K562 (cell line): ENCODE measurements around the gene PGBD4. TPM values are rescaled to one million over a fixed set of nuclear protein-coding genes. Genes with fewer than 3 reads are reported as not detected.
A peak's percentile ranks its signal among the peaks of the same experiment; 100 is the strongest.

Source experiments
- BDP1 ChIP-seq: IDR thresholded peaks from 3 replicates; pipeline ENCODE4 v1.6.1; 2011; ENCODE audit not compliant: insufficient read length, insufficient read depth
- ESRRA ChIP-seq: fragments of 450-650 bp; IDR thresholded peaks from 2 replicates; pipeline ENCODE4 v1.6.1; 2014; ENCODE audit warnings: low read depth, mild to moderate bottlenecking, moderate library complexity, borderline replicate concordance
- FOS ChIP-seq: IDR thresholded peaks from 3 replicates; pipeline ENCODE4 v1.6.1; 2011; ENCODE audit not compliant: insufficient read length; ENCODE audit errors: extremely low read depth
- FOXP1 ChIP-seq: sonication (generic); formaldehyde crosslinking; IDR thresholded peaks from 2 replicates; pipeline ENCODE4 v1.8.0; 2022; ENCODE audit warnings: mild to moderate bottlenecking, missing genetic modification reagents
- KDM2B ChIP-seq: fragments of 250-450 bp; sonication (Bioruptor Pico); IDR thresholded peaks from 2 replicates; pipeline ENCODE4 v1.8.0; 2021; ENCODE audit warnings: mild to moderate bottlenecking, moderate library complexity
- MTA1 ChIP-seq: fragments of 450-650 bp; IDR thresholded peaks from 2 replicates; pipeline ENCODE4 v1.6.1; 2017; ENCODE audit warnings: borderline replicate concordance
- NR3C1 ChIP-seq: sonication (generic); formaldehyde crosslinking; IDR thresholded peaks from 2 replicates; pipeline ENCODE4 v1.8.1; 2022; ENCODE audit warnings: missing genetic modification reagents
- POLR2A ChIP-seq: fragments of 450-650 bp; conservative IDR thresholded peaks from 2 replicates; pipeline ENCODE4 v1.6.1; 2016
- PRPF4 ChIP-seq: fragments of 200-400 bp; formaldehyde crosslinking; IDR thresholded peaks from one replicate; pipeline ENCODE4 v1.6.1; 2017; ENCODE audit warnings: low read length, low read depth, mild to moderate bottlenecking; ENCODE audit not compliant: insufficient read depth, poor library complexity, severe bottlenecking
- RBM22 ChIP-seq: fragments of 200-400 bp; formaldehyde crosslinking; IDR thresholded peaks from 2 replicates; pipeline ENCODE4 v1.6.1; 2018; ENCODE audit warnings: low read length, low read depth; ENCODE audit not compliant: poor library complexity, severe bottlenecking
- RBM39 ChIP-seq: fragments of 200-400 bp; formaldehyde crosslinking; optimal IDR thresholded peaks from 2 replicates; pipeline ENCODE3; 2018; ENCODE audit warnings: low read depth, low read length
- RFX5 ChIP-seq: IDR thresholded peaks from 2 replicates; pipeline ENCODE4 v1.6.1; 2011; ENCODE audit warnings: low read depth, mild to moderate bottlenecking, improper control_type of control experiment, low read length
- RNF219 ChIP-seq: fragments of 250-450 bp; sonication (Bioruptor Pico); IDR thresholded peaks from 2 replicates; pipeline ENCODE4 v1.5.0; 2022; ENCODE audit warnings: mild to moderate bottlenecking
- SMARCA4 ChIP-seq: fragments of 450-650 bp; IDR thresholded peaks from 2 replicates; pipeline ENCODE4 v1.6.1; 2016
- STAT6 ChIP-seq: sonication (generic); formaldehyde crosslinking; IDR thresholded peaks from 2 replicates; pipeline ENCODE4 v1.8.1; 2023; ENCODE audit warnings: mild to moderate bottlenecking, missing genetic modification reagents
- TOE1 ChIP-seq, 2 experiments: fragments of 450-650 bp in 1 of 2; sonication (generic) in 1 of 2; formaldehyde crosslinking in 1 of 2; IDR thresholded peaks; 2 replicates each; pipeline versions ENCODE4 v1.7.1 to v1.8.0; 2016 to 2022; ENCODE audit warnings: borderline replicate concordance in 2 of 2, mild to moderate bottlenecking in 2 of 2, antibody characterized with exemption in 1 of 2, inconsistent platforms in 1 of 2, low read depth in 1 of 2, missing genetic modification reagents in 1 of 2, moderate library complexity in 1 of 2
- XRCC5 ChIP-seq: fragments of 200-400 bp; formaldehyde crosslinking; IDR thresholded peaks from 2 replicates; pipeline ENCODE4 v1.6.1; 2017; ENCODE audit warnings: low read depth, mild to moderate bottlenecking, low read length
- YBX1 ChIP-seq: fragments of 450-650 bp; IDR thresholded peaks from 2 replicates; pipeline ENCODE4 v1.7.1; 2016; ENCODE audit warnings: mild to moderate bottlenecking
- ZBTB34 ChIP-seq: fragments of 250-450 bp; sonication (Bioruptor Pico); IDR thresholded peaks from 2 replicates; pipeline ENCODE4 v1.8.0; 2021; ENCODE audit warnings: mild to moderate bottlenecking, moderate library complexity
- ZNF253 ChIP-seq: fragments of 250-450 bp; sonication (Bioruptor Pico); conservative IDR thresholded peaks from 2 replicates; pipeline ENCODE4 v1.6.1; 2021; ENCODE audit warnings: mild to moderate bottlenecking
- ZNF274 ChIP-seq: IDR thresholded peaks from 2 replicates; pipeline ENCODE4 v1.6.1; 2011; ENCODE audit warnings: low read depth, mild to moderate bottlenecking, low read length, moderate library complexity, borderline replicate concordance
- ZNF561 ChIP-seq: fragments of 450-650 bp; formaldehyde crosslinking; conservative IDR thresholded peaks from 2 replicates; pipeline ENCODE4 v1.4.0; 2020; ENCODE audit warnings: mild to moderate bottlenecking, moderate library complexity
- ZSCAN29 ChIP-seq: fragments of 450-650 bp; IDR thresholded peaks from 2 replicates; pipeline ENCODE4 v1.6.1; 2017
- polyA plus RNA-seq, 8 experiments: library from polyadenylated mRNA; depleted of rRNA in 4 of 8; stranded (reverse) in 5 of 8; unstranded in 3 of 8; fragments of >200 nt; fragmentation: Nextera tagmentation in 2 of 8; fragmentation: Illumina TruSeq in 1 of 8; extraction: Ambion mirVana in 2 of 8; extraction: Trizol in 1 of 8; gene quantifications; 2 replicates each; pipeline versions ENCODE4 v1.2.1 to v1.2.3, GENCODE V29; 2011 to 2014; ENCODE audit warnings: inconsistent platforms in 1 of 8, missing spikeins in 1 of 8
- total RNA-seq, 7 experiments: library from RNA; depleted of rRNA in 6 of 7; stranded (reverse); fragments of >200 nt in 6 of 7; fragmentation: Illumina TruSeq in 2 of 7; extraction: Trizol in 2 of 7; gene quantifications; 2 replicates each; pipeline versions ENCODE4 v1.2.1 to v1.2.3, GENCODE V29; 2011 to 2021; ENCODE audit warnings: low replicate concordance in 1 of 7

PGBD4 gene
- total and polyA plus RNA-seq, 9 of the 15 experiments (the other 6 are each of a cell fraction or from before 2014, with no cell fraction given), result 2.1 to 4.9 (median 2.7) TPM

- no peak for TF ChIP-seq ZBTB34 (CRISPR knock-in tag)
- no peak for TF ChIP-seq PRPF4
- TF ChIP-seq ESRRA, result peak; percentile 86
- no peak for TF ChIP-seq RBM39
- no peak for TF ChIP-seq RBM22
- no peak for TF ChIP-seq KDM2B (CRISPR knock-in tag)
- TF ChIP-seq FOXP1, result no peak
- TF ChIP-seq BDP1, result no peak
- TF ChIP-seq NR3C1, result no peak
- peak; percentile 17 for TF ChIP-seq FOS
- TF ChIP-seq ZNF253 (CRISPR knock-in tag), result no peak
- TF ChIP-seq RNF219 (CRISPR knock-in tag), result no peak
- no peak for TF ChIP-seq ZNF561
- no peak for TF ChIP-seq ZSCAN29
- TF ChIP-seq STAT6 (CRISPR knock-in tag), result peak; percentile 41; the same call in 1 of the 2 replicates
- no peak for TF ChIP-seq YBX1
- no peak for TF ChIP-seq SMARCA4
- TF ChIP-seq MTA1, result peak; percentile 99
- TF ChIP-seq XRCC5, result peak; percentile 53; the same call in 1 of the 2 replicates
- TF ChIP-seq POLR2A, result peak; percentile 98
- no peak for TF ChIP-seq ZNF274
- TF ChIP-seq TOE1 (IDR thresholded peaks at IDR 0.05; ENCODE audit: borderline replicate concordance), result peak; percentile 30; the same call in 1 of the 2 replicates
- TF ChIP-seq TOE1 (CRISPR knock-in tag; IDR thresholded peaks at IDR 0.05; ENCODE audit: borderline replicate concordance, low read depth), result no peak
- 0 out of 2 replicates have a peak, but pooled peaks have one; percentile 45 for TF ChIP-seq RFX5
These were observed at the start of gene PGBD4, which contains the start of gene EMC7 (continued) for GRCh38 chr15:34101366-34102174.
